SK-N-SH (cell line): ENCODE results near the gene FAM168A. TPM values are rescaled to one million over a fixed set of nuclear protein-coding genes. Genes with fewer than 3 reads are reported as not detected.

Experiments
- CTCF ChIA-PET: fragments of 300-600, 350-600 bp; formaldehyde crosslinking; extraction: SDS; loops from one replicate; lab custom pipeline; 2021; lab: Yijun Ruan, JAX
- POLR2A ChIA-PET: fragments of 350-600 bp; sonication (Branson Sonifier 250); formaldehyde crosslinking; extraction: SDS; loops from one replicate; lab custom pipeline; 2020; ENCODE audit warnings: antibody characterized with exemption, inconsistent platforms; lab: Yijun Ruan, JAX
- DNase-seq: peaks from one replicate; pipeline ENCODE4 v3.0.0; 2012
- H2AFZ ChIP-seq: fragments of 200-600 bp; sonication (generic); 2 replicates; pipeline ENCODE4 v1.8.1; 2016; ENCODE audit warnings: antibody characterized with exemption, mild to moderate bottlenecking, low read depth
- H3F3A ChIP-seq: fragments of 200-600 bp; sonication (generic); replicated peaks from 2 replicates; pipeline ENCODE3; 2016; ENCODE audit warnings: antibody characterized with exemption, mild to moderate bottlenecking; ENCODE audit not compliant: insufficient read depth
- H3K27ac ChIP-seq, 2 experiments: fragments of 200-500 bp in 1 of 2; fragments of 200-600 bp in 1 of 2; sonication (Bioruptor generic) in 1 of 2; sonication (generic), shearing (Covaris generic) in 1 of 2; 2 replicates each; pipeline versions ENCODE4 v1.5.1 to v1.6.1; 2014 to 2016; ENCODE audit warnings: low read depth in 2 of 2, inconsistent platforms in 1 of 2, low read length in 1 of 2, mild to moderate bottlenecking in 1 of 2, mixed read lengths in 1 of 2
- H3K27me3 ChIP-seq: fragments of 200-600 bp; sonication (generic), shearing (Covaris generic); 2 replicates; pipeline ENCODE4 v1.6.1; 2016; ENCODE audit warnings: mixed run types; ENCODE audit not compliant: insufficient read depth
- H3K36me3 ChIP-seq, 2 experiments: fragments of 200-500 bp in 1 of 2; fragments of 200-600 bp in 1 of 2; sonication (Bioruptor generic) in 1 of 2; sonication (generic) in 1 of 2; replicated peaks in 1 of 2; 2 replicates each; pipeline versions ENCODE3 to v1.5.1; 2014 to 2016; ENCODE audit warnings: low read length in 1 of 2, mild to moderate bottlenecking in 1 of 2; ENCODE audit not compliant: insufficient read depth in 2 of 2, control insufficient read depth in 1 of 2
- H3K4me1 ChIP-seq, 2 experiments: fragments of 200-500 bp in 1 of 2; fragments of 200-600 bp in 1 of 2; sonication (Bioruptor generic) in 1 of 2; sonication (generic), shearing (Covaris generic) in 1 of 2; 2 replicates each; pipeline versions ENCODE4 v1.5.1 to v1.6.1; 2014 to 2016; ENCODE audit warnings: low read depth in 1 of 2, low read length in 1 of 2, mixed run types in 1 of 2; ENCODE audit not compliant: insufficient read depth in 2 of 2, control insufficient read depth in 1 of 2
- H3K4me2 ChIP-seq: fragments of 200-600 bp; sonication (generic), shearing (Covaris generic); 2 replicates; pipeline ENCODE4 v1.6.1; 2017; ENCODE audit warnings: mixed run types
- H3K4me3 ChIP-seq, 2 experiments: fragments of 200-500 bp in 1 of 2; fragments of 200-600 bp in 1 of 2; sonication (Bioruptor generic) in 1 of 2; sonication (generic), shearing (Covaris generic) in 1 of 2; 2 replicates each; pipeline versions ENCODE4 v1.5.1 to v1.8.1; 2014 to 2016; ENCODE audit warnings: low read depth in 2 of 2, inconsistent platforms in 1 of 2, low read length in 1 of 2, mild to moderate bottlenecking in 1 of 2, mixed read lengths in 1 of 2, moderate library complexity in 1 of 2
- H3K79me2 ChIP-seq: fragments of 200-600 bp; sonication (generic); 2 replicates; pipeline ENCODE4 v1.8.1; 2017; ENCODE audit warnings: mild to moderate bottlenecking; ENCODE audit not compliant: insufficient read depth
- H3K9ac ChIP-seq: fragments of 200-600 bp; sonication (generic); 2 replicates; pipeline ENCODE4 v1.6.1; 2017; ENCODE audit warnings: mixed run types
- H3K9me2 ChIP-seq: fragments of 200-600 bp; sonication (generic); 2 replicates; pipeline ENCODE4 v1.6.1; 2017; ENCODE audit warnings: mixed run types
- H3K9me3 ChIP-seq: fragments of 200-600 bp; sonication (generic); 2 replicates; pipeline ENCODE4 v1.6.1; 2017; ENCODE audit warnings: mixed run types, mild to moderate bottlenecking, moderate library complexity
- H4K20me1 ChIP-seq: fragments of 200-600 bp; sonication (generic); 2 replicates; pipeline ENCODE4 v1.6.1; 2017; ENCODE audit warnings: mild to moderate bottlenecking, mixed run types; ENCODE audit not compliant: insufficient read depth
- ELF1 ChIP-seq: IDR thresholded peaks from 2 replicates; pipeline ENCODE4 v1.4.0; 2012
- EP300 ChIP-seq, 2 experiments: IDR thresholded peaks; 2 replicates each; pipeline versions ENCODE4 v1.4.0 to v1.6.1; 2012; ENCODE audit warnings: borderline replicate concordance in 1 of 2, low read depth in 1 of 2, low read length in 1 of 2
- EZH2phosphoT487 ChIP-seq: fragments of 200-600 bp; sonication (generic); IDR thresholded peaks from 2 replicates; pipeline ENCODE4 v1.6.1; 2017; ENCODE audit warnings: low read depth, mixed run types, mild to moderate bottlenecking, antibody characterized with exemption, moderate library complexity, borderline replicate concordance
- FOSL2 ChIP-seq: IDR thresholded peaks from 2 replicates; pipeline ENCODE4 v1.4.0; 2012; ENCODE audit warnings: low read depth, mild to moderate bottlenecking, moderate library complexity, borderline replicate concordance
- FOXM1 ChIP-seq: IDR thresholded peaks from 2 replicates; pipeline ENCODE4 v1.4.0; 2012; ENCODE audit warnings: low read depth, mild to moderate bottlenecking
- GATA2 ChIP-seq: sonication (generic); formaldehyde crosslinking; IDR thresholded peaks from 2 replicates; pipeline ENCODE4 v1.5.0; 2020; ENCODE audit warnings: mild to moderate bottlenecking, missing genetic modification reagents
- MAX ChIP-seq: IDR thresholded peaks from 2 replicates; pipeline ENCODE4 v1.4.0; 2012; ENCODE audit warnings: low read depth
- NRF1 ChIP-seq: IDR thresholded peaks from 2 replicates; pipeline ENCODE4 v1.6.1; 2012; ENCODE audit warnings: low read depth, mild to moderate bottlenecking, low read length
- POLR2AphosphoS5 ChIP-seq: IDR thresholded peaks from 2 replicates; pipeline ENCODE4 v1.6.1; 2012; ENCODE audit warnings: low read depth, low read length
- RAD21 ChIP-seq: IDR thresholded peaks from 2 replicates; pipeline ENCODE4 v1.6.1; 2012; ENCODE audit warnings: mild to moderate bottlenecking, low read length
- RCOR1 ChIP-seq: fragments of 150-350 bp; IDR thresholded peaks from 2 replicates; pipeline ENCODE4 v1.6.1; 2017; ENCODE audit warnings: antibody characterized with exemption, low read length
- REST ChIP-seq: IDR thresholded peaks from 2 replicates; pipeline ENCODE4 v1.6.1; 2012; ENCODE audit warnings: mild to moderate bottlenecking, low read depth, low read length, moderate library complexity
- RFX5 ChIP-seq: IDR thresholded peaks from 2 replicates; pipeline ENCODE4 v1.6.1; 2012; ENCODE audit warnings: mild to moderate bottlenecking, improper control_type of control experiment, low read length
- SIN3A ChIP-seq: IDR thresholded peaks from 2 replicates; pipeline ENCODE4 v1.6.1; 2012; ENCODE audit warnings: low read depth, mild to moderate bottlenecking, low read length, moderate library complexity, borderline replicate concordance
- SMC3 ChIP-seq: IDR thresholded peaks from 2 replicates; pipeline ENCODE4 v1.6.1; 2012; ENCODE audit warnings: low read depth, low read length, improper control_type of control experiment
- TAF1 ChIP-seq: IDR thresholded peaks from 2 replicates; pipeline ENCODE4 v1.6.1; 2012; ENCODE audit warnings: low read depth, mild to moderate bottlenecking, low read length, moderate library complexity, borderline replicate concordance
- TEAD4 ChIP-seq: IDR thresholded peaks from 2 replicates; pipeline ENCODE4 v1.4.0; 2012; ENCODE audit warnings: mild to moderate bottlenecking, borderline replicate concordance; ENCODE audit not compliant: insufficient read depth
- USF1 ChIP-seq: IDR thresholded peaks from 2 replicates; pipeline ENCODE4 v1.4.0; 2012; ENCODE audit warnings: low read depth, borderline replicate concordance
- YY1 ChIP-seq: IDR thresholded peaks from 2 replicates; pipeline ENCODE4 v1.4.0; 2012; ENCODE audit warnings: low read depth, mild to moderate bottlenecking
- ZBTB33 ChIP-seq: IDR thresholded peaks from 2 replicates; pipeline ENCODE4 v1.4.0; 2012; ENCODE audit warnings: low read depth, borderline replicate concordance
- WGBS: methylation state at CpG from one replicate; pipeline ENCODE4 v1.1.6; 2017; ENCODE audit warnings: low lambda C conversion rate; 5-methylcytosine and 5-hydroxymethylcytosine counted together
- polyA plus RNA-seq, 3 experiments: library from polyadenylated mRNA; depleted of rRNA; stranded (reverse); fragments of >200 nt; gene quantifications; 2 replicates each; pipeline ENCODE4 v1.2.3, GENCODE V29; 2012
- TF ChIP-seq, protein P1 (sequence below): fragments of 150-350 bp; IDR thresholded peaks from 2 replicates; pipeline ENCODE4 v1.6.1; 2016; ENCODE audit warnings: mild to moderate bottlenecking, low read depth, low read length

Gene FAM168A
- polyA plus RNA-seq, 1 of the 3 experiments (the other 2 are of a cell fraction) = 17.8 TPM

DNA sequence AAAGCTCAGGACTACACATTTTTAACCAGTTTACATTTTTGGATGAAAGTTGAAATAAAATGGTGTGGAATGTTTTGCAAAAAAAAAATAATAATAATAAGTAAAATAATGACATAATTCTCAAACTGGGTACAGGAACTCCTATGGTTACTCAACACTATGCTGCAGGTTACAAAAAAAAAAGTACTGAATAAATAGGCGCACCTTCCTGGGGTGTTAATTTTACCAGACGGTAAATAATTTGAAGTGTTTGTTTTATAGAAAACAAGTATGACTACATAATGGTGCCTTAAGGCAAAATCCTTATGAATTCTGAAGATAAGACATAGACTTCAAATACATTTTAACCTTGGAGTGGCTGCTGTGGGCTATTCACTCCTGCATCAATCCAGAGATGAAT is 145.2 kb downstream of the FAM168A start:
- no peak for DNase-seq
- H3K36me3 ChIP-seq = peaks cover 0 to 4% of the 10 kb centered on the region in 2 experiments
- 98% methylated on average over 2 of the region's 2 CpGs for whole genome bisulfite sequencing
- TF ChIP-seq FOXM1 (no peak), ZBTB33 (no peak), SMC3 (no peak), POLR2AphosphoS5 (no peak), RFX5 (no peak), GATA2 (CRISPR knock-in tag) (no peak), FOSL2 (no peak), ELF1 (no peak), TAF1 (no peak), SIN3A (no peak), NRF1 (no peak), YY1 (no peak), RAD21 (no peak), EP300 (IDR thresholded peaks at IDR 0.05; ENCODE audit: borderline replicate concordance in 1 of 2, low read depth in 1 of 2, low read length in 1 of 2) (no peak), TEAD4 (no peak)
- TF ChIP-seq, protein P1, sequence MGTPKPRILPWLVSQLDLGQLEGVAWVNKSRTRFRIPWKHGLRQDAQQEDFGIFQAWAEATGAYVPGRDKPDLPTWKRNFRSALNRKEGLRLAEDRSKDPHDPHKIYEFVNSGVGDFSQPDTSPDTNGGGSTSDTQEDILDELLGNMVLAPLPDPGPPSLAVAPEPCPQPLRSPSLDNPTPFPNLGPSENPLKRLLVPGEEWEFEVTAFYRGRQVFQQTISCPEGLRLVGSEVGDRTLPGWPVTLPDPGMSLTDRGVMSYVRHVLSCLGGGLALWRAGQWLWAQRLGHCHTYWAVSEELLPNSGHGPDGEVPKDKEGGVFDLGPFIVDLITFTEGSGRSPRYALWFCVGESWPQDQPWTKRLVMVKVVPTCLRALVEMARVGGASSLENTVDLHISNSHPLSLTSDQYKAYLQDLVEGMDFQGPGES = no peak
- TF ChIP-seq, all 33 proteins: peak for 0
- POLR2A ChIA-PET = no interaction called here
- no peaks in the 10 kb centered on the region for H3K27me3 ChIP-seq
- no peak overlapping the region for H3K27ac ChIP-seq
- H3K79me2 ChIP-seq = no peaks in the 10 kb centered on the region
- H4K20me1 ChIP-seq = no peaks in the 10 kb centered on the region
- H3K4me1 ChIP-seq = no peaks in the 10 kb centered on the region
- H3K4me2 ChIP-seq = no peak overlapping the region
- no peaks in the 10 kb centered on the region for H3K9me2 ChIP-seq
- H2AFZ ChIP-seq = no peak overlapping the region
- CTCF ChIA-PET = interaction anchor here (1.1 to 1.5 kb wide), 2 partner anchors 15 to 26 kb away, joined by 3 to 7 read pairs; no protein-coding TSS in a partner anchor
- no peaks in the 10 kb centered on the region for H3F3A ChIP-seq
- no peak overlapping the region for H3K4me3 ChIP-seq
- H3K9me3 ChIP-seq = no peaks in the 10 kb centered on the region
- no peak overlapping the region for H3K9ac ChIP-seq

DNA sequence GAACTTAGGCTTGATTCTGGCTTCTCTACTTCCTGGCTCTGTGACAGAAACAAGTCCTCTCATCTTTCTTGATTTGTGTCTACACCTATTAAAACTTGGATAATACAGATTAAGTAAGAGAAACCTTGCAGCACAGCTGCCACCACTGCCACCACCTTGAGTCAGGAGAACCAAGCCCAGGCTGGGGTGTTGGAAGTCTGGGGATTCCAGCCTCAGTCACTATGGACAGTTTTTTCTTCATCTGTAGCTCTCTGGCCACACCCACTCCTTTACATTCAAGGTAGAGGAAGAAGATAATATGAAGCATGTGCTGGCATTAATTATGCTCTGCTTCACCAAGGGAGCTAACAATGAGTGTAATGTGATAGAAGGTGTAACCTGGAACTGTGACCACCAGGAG is 146.0 kb downstream of the FAM168A start:
- H2AFZ ChIP-seq = no peak overlapping the region
- H3K9ac ChIP-seq = no peak overlapping the region
- H3K4me1 ChIP-seq = no peaks in the 10 kb centered on the region
- TF ChIP-seq YY1 = no peak
- no peak for TF ChIP-seq RAD21
- no peak for TF ChIP-seq USF1
- no peak for TF ChIP-seq POLR2AphosphoS5
- no peak for TF ChIP-seq EZH2phosphoT487
- no peak for TF ChIP-seq MAX
- TF ChIP-seq RCOR1 = no peak
- no peak for TF ChIP-seq REST
- H3K4me3 ChIP-seq = no peak overlapping the region
- POLR2A ChIA-PET = no interaction called here
- no peaks in the 10 kb centered on the region for H3F3A ChIP-seq
- H4K20me1 ChIP-seq = no peaks in the 10 kb centered on the region
- no peaks in the 10 kb centered on the region for H3K79me2 ChIP-seq
- H3K9me3 ChIP-seq = no peaks in the 10 kb centered on the region
- no peaks in the 10 kb centered on the region for H3K9me2 ChIP-seq
- no peaks in the 10 kb centered on the region for H3K27me3 ChIP-seq
- peaks cover 0 to 4% of the 10 kb centered on the region in 2 experiments for H3K36me3 ChIP-seq
- no peak overlapping the region for H3K27ac ChIP-seq
- CTCF ChIA-PET = interaction anchor here (1.1 to 3.4 kb wide), 3 partner anchors 15 to 27 kb away, joined by 3 to 16 read pairs (median 7); no protein-coding TSS in a partner anchor
- no peak overlapping the region for H3K4me2 ChIP-seq
- DNase-seq = no peak
